ENCODE results near the gene ATP7B.
"Not testable (repeated sequence)": the region's sequence is repeated elsewhere in the genome, so short reads cannot be mapped to it uniquely, and the experiment has no call there.

- TF ChIP-seq CTCF (IDR thresholded peaks at IDR 0.05); ZFX (IDR thresholded peaks at IDR 0.05; ENCODE audit: borderline replicate concordance): not testable (repeated sequence)
Measured at GRCh38 chr13:51983292-51983691, 28.0 kb downstream of the ATP7B start.
